ENCODE results near the gene MRPS7.
"Not testable (repeated sequence)": the region's sequence is repeated elsewhere in the genome, so short reads cannot be mapped to it uniquely, and the experiment has no call there.

MRPS7 gene

DNA sequence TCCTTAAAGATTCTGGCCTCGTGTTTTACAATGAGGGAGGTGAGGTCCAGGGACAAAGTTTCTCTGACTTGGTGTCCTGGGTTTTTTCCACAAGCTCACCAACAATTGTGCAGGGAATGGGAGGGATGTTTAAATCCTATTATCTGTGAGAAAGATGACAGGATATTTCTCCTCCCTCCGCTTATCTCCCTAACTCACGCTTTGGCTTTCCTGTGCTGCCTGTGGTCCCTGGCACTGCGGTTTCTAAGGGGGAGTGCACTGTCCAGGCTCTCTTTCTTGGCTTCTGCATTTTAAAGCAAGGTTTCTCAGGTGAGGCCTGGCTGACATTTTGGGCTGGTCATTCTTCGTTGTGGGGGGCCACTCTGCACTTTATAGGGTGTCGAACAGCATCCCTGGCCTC is 16.7 kb upstream of the MRPS7 start:
- no peak for DNase-seq

DNA sequence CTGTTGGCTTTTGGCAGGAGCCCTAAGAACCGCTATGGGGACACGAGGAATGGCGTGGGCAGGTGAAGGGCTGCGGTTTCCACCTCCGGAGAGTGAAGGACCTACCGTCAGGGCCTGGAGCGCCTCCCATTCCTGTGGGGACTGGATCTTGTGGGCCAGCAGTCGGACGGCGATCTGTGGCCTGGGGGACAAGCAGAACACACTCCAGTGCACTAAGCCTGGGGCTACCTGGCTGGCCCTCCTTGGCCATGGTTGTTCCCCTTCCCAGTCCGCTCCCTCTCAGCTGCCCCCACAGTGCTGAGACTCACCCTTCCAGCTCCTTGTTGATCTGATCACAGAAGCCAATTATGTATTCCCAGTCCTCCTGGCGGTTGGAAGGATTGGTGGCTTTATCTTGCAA is 15.3 kb upstream of the MRPS7 start:
- no peak for DNase-seq

DNA sequence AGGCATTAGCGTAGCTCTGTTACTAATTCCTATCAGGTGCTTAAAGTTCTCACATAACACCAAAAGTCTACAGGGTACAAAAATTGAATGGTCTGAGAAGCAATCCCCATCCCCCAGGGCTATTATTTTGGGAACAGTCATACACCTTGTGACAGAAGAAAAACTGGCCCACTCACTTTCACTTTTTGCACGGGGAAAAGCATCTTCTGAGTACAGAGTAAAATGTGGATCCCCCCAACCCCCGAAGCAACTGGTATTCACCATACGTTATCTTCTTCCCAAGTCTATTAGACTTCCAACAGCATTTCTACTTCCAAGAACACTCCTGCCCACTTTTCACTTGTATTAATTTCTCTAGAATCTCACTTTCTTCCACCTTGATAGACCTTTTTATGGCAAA is 12.1 kb upstream of the MRPS7 start:
- no peak for DNase-seq

DNA sequence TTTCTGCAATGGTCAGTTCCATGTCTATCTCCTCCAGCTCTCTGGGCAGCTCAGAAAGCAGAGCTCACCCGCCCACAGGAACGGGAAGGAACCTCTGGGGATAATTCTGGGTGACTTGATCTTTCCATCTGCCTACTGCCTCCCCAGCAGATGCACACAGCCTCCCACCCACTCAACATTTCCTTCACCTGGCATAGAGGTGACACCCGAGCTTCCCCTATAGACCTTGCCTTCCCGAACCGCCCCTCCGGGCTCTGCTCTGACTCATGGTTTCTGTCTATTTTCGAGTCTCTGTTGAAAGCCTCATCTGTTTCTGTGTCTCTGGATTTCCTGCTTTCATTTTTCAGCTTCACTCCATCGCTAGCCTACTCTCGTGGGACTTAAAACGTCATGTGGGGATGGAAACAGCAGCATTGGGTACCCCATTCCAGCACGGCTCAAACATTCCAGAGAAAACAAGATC is 11.6 kb upstream of the MRPS7 start:
- no peak for DNase-seq

DNA sequence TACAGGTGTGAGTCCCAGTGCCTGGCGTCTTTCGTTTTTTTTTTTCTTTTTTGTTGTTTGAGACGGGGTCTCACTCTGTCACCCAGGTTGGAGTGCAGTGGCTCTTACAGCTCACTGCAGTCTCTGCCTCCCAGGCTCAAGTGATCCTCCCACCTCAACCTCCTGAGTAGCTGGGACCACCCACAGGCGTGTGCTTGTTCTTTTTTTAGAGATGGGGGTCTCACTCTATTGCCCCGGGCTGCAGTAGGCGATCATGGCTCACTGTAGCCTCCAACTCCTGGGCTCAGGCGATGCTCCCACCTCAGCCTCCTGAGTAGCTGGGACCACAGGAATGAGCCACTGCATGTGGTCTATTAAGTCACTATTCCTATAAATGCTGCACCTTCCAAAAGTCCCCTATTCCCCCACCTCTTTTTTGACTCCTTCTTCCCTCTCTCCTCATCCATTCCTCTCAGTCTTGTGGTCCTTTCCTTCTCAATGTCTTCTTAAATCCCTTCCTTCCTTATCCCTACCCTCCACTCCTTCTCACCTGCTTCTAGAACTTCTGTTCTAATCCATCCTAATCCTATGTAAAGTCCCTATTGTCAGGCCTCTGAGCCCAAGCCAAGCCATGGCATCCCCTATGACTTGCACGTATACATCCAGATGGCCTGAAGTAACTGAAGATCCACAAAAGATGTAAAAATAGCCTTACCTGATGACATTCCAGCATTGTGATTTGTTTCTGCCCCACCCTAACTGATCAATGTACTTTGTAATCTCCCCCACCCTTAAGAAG is 9.5 kb upstream of the MRPS7 start:
- DNase-seq = no peak

DNA sequence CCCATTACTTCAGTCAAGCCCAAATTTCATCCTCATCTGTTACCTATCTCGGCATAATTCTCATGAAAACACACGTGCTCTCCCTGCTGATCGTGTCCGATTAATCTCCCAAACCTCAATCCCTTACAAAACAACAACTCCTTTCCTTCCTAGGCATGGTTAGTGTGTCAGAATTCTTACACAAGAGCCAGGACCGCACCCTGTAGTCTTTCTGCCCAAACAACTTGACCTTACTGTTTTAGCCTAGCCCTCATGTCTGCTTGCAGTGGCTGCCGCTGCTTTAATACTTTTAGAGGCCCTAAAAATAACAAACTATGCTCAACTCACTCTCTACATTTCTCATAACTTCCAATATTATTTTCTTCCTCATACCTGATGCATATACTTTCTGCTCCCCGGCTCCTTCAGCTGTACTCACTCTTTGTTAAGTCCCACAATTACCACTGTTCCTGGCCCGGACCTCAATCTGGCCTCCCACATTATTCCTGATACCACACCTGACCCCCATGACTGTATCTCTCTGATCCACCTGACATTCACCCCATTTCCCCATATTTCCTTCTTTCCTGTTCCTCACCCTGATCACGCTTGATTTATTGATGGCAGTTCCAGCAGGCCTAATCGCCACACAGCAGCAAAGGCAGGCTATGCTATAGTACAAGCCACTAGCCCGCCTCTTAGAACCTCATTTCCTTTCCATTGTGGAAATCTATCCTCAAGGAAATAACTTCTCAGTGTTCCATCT is 5.6 kb upstream of the MRPS7 start:
- DNase-seq = not testable (repeated sequence)

DNA sequence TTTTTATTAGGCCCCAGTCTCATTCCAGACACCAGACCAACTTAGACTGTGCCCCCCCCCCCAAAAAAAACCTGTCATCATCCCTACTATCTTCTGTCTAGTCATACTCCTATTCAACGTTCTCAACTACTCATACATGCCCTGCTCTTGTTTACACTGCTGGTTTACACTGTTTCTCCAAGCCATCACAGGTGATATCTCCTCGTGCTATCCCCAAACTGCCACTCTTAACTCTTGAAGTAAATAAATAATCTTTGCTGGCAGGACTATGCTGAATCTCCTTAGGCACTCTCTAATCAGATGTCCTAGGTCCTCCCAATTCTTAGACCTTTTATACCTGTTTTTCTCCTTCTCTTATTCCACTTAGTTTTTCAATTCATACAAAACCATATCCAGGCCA is 4.5 kb upstream of the MRPS7 start:
- not testable (repeated sequence) for DNase-seq

DNA sequence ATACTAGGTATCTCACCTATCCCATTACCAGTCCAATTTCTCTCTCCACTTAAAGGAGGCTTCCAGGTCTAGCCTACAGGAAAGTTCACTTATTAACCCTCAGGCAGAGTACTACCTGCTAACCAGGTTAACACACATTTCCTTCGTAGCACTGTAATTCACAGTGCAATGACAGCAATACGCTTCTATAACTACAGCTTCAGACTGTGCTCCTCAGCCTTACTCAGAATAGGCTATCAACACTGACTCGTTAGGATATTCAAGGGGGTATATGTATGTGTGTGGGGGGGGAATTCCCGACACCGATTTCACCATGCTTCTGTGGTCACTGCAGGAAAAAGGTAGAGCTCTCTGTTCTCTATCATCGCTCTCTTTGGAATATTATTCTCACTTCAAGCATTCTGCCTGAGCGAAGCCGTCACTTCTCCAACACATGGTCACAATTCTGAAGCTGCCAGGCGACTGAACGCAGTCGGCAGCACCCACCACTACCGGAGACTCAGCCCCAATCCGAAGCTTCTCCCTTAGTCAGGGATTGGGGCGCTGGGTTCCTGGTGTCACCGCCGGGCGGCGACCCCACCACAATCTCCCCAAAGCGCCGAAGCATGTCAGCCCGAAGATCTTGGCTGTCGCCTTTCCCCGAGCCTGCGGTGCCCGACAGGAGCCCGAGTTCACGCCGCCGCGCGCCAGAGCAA is 891 bp upstream of the MRPS7 start:
- DNase-seq = no peak

DNA sequence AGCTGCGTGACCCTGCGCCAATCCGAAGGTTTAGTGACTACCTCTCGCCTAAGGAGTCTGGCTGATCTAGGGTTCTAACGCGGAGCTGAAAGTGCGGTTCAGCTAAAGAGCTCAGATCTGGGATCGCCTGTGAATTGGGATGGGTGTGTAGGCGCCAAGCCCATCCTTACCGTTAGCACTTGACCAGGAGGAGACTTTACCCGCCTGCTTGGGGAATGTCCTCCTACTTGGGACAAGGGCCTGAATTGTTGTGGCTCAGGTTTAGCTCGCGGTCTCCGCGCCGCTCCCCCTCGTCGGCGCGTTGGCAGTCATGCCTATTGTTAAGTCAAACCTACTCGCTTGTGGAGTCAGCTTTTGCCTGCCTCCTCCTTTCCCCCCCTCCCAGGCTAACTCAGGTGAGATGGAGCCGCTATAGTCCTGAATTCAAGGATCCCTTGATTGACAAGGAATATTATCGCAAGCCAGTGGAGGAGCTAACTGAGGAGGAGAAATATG is 480 bp downstream of the MRPS7 start:
- DNase-seq = no peak

DNA sequence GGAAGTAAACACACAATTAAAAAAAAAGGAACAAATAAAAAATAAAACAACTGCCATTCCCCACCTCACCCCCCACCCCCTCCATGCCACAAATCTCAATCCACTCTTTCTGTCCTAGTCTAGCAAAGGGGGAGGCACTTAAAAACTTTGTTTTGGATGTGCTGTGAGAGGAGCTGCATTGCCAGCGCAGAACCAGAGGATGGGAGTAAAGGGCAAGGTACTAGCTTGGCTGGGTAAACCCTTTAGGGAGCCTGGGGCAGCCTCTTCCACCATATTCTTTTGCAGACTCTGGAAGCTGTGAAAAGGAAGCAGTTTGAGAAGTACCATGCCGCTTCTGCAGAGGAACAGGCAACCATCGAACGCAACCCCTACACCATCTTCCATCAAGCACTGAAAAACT is 1.4 kb downstream of the MRPS7 start:
- no peak for DNase-seq

DNA sequence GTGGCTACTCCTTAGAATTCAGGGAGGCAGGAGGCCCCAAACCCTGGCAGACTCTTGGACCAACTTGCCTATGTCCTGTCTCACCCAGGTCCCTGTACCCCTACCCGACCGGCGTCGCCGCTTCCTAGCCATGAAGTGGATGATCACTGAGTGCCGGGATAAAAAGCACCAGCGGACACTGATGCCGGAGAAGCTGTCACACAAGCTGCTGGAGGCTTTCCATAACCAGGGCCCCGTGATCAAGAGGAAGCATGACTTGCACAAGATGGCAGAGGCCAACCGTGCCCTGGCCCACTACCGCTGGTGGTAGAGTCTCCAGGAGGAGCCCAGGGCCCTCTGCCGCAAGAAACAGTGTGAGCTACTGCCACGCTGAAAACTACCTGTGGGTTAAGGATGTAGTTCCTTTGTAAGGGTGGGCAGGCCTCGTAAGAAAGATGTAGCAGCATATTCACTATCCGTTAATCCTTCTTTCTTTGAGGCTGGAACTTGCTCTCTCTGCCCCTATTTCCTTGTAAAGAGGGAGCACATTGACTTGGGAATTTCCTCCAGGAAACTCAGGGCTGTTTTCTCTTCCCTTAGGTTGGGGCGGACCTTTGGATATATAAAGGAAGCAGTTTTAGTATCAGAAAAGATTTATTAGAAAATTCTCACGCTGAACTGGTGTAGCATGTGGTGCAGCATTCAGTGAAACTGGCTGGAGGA is 4.1 kb downstream of the MRPS7 start:
- DNase-seq = no peak

DNA sequence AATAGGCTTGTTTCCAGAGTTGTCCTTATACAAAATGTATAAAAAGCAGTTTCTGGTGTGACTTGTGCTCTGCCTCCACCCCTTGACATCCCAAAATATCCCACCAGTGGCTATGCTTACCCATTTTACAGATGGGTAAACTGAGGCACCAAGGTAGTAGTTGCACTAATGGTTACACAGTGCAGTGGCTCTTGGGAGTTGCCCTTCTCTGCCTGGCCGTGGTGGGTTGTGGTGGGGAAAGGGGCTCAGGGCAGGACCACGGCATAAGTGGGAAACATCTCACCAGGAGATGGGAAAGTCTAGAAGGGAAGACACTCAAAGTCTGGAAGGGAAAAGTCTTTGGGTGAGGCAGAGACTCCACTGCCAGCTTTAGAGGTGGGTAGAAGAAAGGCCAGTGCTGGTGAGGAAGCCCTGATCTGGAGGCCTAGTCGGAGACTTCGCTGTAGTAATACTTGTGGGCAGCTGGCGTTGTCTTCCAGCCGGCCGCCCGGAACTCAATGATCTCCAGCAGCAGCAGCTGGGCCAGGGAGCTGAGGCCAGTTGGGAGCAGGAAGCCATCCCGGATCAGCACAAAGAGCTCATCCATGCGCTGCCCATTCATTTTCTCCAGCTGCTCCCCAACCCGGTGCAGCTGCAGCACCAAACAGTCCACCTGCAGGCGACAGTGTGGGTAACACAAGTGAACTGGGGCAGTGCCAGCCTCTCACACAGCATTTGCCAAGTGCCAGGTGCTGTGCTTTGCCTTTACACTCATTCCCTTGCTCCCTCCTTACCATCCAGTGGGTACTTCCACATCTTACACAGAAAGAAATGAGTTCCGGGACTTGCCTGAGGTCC is 4.9 kb downstream of the MRPS7 start:
- DNase-seq = no peak

DNA sequence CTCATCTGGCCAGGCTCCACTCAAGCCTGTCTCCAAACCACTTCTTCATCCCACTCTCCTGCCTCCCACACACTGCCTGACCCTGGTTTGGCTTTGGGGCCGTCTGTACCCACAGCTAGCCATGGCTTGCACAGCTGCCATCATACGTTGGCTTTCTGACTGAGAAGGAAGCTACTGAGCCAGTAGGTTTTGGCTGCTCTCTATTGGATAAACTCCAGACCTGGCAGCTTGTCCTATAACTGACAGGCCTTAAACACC is 5.4 kb downstream of the MRPS7 start:
- no peak for DNase-seq

DNA sequence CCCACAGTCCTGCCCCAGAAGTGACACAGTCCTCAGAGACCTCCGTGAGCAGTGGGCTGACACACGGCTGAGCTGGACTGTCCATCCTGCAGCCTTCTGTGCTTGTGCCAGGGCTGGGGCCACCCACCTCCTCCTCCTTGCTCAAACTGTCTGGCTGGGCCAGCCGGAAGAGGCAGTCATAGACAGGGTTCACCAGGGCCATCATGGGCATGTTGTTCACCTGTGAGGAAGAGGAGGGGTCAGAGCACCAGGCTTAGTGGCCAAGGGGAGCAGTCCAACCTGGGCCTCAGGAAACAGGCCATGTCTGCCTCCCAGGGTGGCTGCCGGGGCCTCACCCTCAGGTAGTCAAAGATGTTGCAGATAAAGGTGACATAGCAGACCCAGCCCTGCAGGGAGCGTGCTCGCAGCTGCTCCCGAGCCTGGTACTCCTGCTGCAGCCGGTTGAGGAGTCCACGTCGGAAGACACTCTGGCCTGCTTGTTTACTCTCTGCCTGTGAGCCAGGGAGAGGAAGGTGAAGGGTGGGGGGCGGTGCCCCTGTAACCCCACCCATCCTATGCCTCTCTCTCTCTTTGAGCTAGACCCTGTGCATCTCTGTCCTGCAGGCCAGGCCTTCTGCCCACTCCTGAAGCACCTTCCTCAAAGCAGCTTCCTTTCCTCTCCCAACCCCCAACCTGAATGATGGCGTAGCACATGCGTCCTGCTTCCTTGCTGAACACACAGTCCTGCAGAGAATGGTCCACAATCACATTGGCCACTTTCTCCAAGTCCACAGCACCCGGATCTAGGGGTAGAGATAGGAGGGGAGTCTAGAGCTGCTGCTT is 5.9 kb downstream of the MRPS7 start:
- DNase-seq = no peak

DNA sequence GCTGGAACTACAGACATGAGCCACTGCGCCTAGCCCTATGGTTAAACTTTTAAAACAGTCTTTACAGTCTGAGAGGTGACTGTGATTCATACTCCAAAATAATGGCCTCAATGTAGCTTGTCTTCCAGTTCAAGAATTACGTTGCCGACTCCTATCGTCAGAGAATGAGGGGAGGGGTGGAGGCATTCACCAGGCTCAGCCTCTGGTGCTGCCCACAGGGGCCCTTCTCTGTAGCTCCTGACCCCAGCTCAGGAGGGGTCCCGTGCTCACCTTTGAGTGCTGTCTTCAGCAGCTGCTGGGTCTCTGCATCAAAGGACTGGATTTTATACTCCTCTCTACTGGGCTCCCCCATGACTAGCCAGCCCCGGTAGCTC is 8.2 kb downstream of the MRPS7 start:
- no peak for DNase-seq

DNA sequence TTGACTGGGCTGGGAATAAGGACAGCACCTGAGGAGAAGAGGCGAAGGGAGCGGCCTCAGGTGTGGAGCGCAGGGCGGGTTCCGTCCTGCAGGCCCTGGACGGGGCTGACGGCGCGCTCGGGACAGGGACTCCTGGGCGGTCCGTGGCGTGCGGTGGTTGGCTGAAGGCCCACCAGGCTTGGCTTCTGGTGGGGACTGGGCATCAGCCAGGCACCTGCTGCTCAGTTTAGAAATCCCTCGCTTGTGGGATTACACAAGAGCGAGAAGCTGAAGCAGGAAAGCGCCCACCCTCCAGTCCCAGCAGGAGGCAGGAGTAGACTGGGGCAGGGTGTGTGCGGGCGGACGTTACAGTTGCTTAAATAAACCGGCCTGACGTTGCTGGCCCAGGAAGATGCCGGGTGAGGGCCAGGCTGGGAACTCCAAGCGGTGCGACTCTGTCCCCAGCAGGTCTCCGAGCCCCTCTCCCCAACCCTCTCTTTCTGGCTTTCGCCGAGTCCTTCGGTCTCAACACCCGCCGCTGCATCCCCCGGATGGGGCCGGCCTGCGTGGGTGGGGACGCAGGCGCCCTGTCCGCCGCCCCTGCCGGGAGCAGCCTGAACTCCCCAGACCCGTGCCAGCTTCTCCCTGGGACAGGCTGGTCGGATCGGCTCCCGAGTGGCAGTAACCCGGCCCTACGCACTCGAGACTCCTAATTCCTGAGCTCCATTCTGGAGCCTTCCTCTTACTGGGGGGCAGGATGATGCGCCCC is 8.7 kb downstream of the MRPS7 start:
- DNase-seq = peak; percentile 13

DNA sequence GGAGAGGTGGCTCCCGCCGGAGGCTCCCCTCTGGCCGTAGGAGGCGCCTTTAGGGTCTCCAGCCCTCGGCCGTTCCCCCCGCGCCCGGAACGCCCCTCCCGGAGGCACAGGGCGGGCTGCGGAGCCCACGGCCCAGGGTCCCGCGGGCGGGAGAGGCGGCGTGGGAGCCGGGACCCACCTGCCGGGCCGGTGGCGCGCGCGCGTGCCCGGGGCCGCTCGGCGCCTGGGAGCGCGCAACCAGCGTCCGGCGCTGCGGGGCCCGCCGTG is 9.2 kb downstream of the MRPS7 start, which contains the start of gene MIF4GD:
Gene MIF4GD (minus strand): TSS at position 266 of the 267 bp plus-strand sequence. CDS start 1,036 bp downstream, outside the sequence.
- DNase-seq = no peak

DNA sequence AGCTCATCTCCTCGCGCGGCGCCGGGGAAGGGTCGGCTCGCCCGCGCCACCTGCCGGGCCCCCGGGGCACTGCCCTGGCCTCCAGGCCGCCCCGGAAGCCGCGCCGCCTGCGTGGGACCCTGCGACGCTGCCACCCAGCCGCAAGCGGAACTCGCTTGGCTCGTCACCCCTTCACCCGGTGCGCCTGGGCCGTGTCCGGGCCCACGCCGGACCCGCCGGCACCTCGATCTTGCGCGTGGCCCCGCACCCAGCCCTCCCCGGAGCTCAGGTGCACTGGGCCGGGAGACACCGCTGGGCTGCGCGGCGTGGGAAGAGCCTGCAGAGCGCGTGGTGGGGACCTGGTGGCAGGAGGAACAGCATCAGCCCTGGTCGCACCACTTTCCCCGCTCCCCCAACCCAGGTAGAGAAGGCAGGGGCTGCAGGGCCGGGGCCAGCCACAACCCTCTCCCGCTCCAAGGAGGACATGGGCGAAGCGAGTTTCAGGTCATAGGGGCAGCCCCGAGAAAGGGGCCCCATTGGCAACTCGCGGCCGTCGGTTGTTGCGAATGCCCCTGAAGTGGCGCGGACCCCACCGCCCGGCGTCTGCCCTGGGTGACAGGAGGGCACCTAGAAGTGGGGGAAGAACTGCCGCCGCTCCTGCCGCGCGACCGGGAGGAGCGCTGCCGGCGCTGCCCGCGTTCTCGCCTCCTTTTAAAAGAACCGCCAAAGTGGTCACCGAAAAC is 9.7 kb downstream of the MRPS7 start:
- DNase-seq = no peak

DNA sequence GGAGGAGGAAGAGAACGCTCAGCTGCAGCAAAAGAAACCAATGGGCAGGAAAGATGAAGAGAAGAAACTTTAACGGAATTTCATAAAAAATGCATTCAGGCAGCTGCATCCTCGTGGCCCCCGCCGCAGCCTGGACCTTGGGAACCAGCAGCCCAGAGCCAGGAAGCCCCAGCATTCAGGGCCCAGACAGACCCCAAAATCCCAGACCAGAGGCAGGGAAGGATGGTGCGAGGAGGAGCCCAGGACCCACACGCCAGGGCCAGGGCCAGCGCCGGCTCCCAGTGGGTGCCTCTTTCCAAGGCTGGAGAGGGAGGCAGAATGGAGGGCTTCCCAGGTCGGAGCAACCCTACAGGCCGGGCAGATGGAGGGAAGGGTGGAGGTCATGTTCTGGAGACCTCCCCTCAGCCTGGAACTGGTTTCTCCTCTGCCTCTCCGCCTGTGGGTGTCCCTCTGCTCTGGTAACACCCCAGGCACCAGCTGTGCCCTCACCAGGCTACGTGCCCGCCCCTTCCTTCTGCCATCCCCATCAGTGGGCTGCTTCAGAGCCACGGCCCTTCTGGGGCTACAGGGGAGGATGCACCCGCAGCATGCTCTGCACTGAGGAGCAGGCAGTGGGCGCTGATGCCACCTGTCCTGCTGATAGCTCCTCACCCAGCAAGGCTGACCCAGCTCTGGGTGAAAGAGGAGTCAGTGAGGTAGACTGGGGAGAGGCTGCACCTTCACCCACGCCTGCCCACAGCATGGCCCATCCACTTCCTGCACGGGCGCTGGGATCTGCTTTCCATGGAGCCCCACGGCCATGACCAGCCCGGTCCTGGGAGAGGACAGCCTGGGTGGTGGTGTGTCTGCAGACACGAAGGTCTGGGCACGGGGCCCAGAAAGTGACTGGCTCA is 10.5 kb downstream of the MRPS7 start:
- peak; percentile 49 for DNase-seq
